Adipocyte (in vitro differentiated cells): ENCODE measurements around the gene FNBP1L.
A peak's percentile ranks its signal among the peaks of the same experiment; 100 is the strongest.

Source experiments
- DNase-seq: peaks from one replicate; pipeline ENCODE4 v3.0.0-alpha.2; 2015; ENCODE audit warnings: low read depth
- H3K27me3 ChIP-seq: replicated peaks from 2 replicates; pipeline ENCODE4 v1.7.0; 2013; ENCODE audit warnings: mild to moderate bottlenecking, low read length, moderate library complexity; ENCODE audit not compliant: control insufficient read depth, insufficient read depth
- H3K36me3 ChIP-seq: 2 replicates; pipeline ENCODE4 v1.7.0; 2013; ENCODE audit warnings: low read length, mild to moderate bottlenecking, moderate library complexity; ENCODE audit not compliant: control insufficient read depth, insufficient read depth, severe bottlenecking
- H3K4me1 ChIP-seq: 2 replicates; pipeline ENCODE4 v1.7.0; 2013; ENCODE audit warnings: mild to moderate bottlenecking, low read length, moderate library complexity; ENCODE audit not compliant: control insufficient read depth, insufficient read depth
- H3K4me3 ChIP-seq: 2 replicates; pipeline ENCODE4 v1.7.0; 2013; ENCODE audit warnings: mild to moderate bottlenecking, low read length, moderate library complexity
- H3K9ac ChIP-seq: 2 replicates; pipeline ENCODE4 v1.7.0; 2013; ENCODE audit warnings: mild to moderate bottlenecking, low read length, moderate library complexity
- H3K9me3 ChIP-seq: 2 replicates; pipeline ENCODE4 v1.7.0; 2013; ENCODE audit warnings: mild to moderate bottlenecking, low read length, moderate library complexity; ENCODE audit not compliant: control insufficient read depth

FNBP1L gene

DNA sequence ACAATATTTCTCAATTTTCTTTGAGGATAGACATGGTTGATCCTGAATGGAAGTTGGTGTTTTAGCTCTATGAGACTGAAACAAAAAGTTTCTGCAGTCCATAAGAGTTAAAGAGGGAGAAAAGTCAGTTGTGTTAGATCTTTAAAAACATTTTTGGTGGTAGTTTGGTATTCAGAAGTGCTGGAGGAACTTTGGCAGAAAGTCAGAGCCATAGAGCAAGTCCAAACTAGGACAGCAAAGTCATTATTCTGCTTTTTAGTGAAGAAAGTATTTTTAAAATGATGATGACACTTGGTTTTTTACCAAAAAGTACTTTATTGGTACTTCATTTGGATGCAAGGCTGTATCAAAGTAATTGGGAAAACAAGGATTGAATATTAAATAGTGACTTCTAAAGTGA, 41.8 kb downstream of the FNBP1L start:
- Histone ChIP-seq H3K9me3 (no peaks in the 10 kb centered on the region), H3K36me3 (no peaks in the 10 kb centered on the region), H3K4me1 (peaks cover 10% of the 10 kb centered on the region), H3K9ac (no peak overlapping the region), H3K27me3 (no peaks in the 10 kb centered on the region), H3K4me3 (no peak overlapping the region)
- DNase-seq, result peak; percentile 56

DNA sequence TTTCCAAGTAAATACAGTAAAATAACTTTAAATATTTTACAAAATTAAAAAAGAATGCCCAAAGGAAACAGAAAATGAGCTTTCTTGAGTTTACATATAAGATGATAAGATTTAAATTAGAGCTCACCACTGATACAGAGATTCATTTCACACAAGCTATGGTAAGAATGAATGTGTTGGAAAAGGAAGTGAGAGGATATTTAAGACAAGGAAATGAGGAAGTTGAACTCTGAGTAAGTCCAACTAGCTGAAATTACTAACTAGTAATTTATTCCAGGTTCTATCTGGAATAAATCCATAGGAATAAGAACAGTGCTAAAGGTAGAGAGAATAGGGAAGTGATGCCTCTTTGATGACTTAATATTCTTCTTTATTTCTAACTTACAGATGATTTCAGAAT, 42.4 kb downstream of the FNBP1L start:
- Histone ChIP-seq H3K9me3 (no peaks in the 10 kb centered on the region), H3K36me3 (no peaks in the 10 kb centered on the region), H3K4me3 (no peak overlapping the region)

GRCh38 chr1:93495911-93496310, 48.0 kb downstream of the FNBP1L start:
- DNase-seq, result no peak
- Histone ChIP-seq H3K4me1 (no peaks in the 10 kb centered on the region), H3K9me3 (no peaks in the 10 kb centered on the region), H3K4me3 (no peak overlapping the region), H3K27me3 (no peaks in the 10 kb centered on the region), H3K36me3 (no peaks in the 10 kb centered on the region), H3K9ac (no peak overlapping the region)

More for the DNA sequence above, 42.4 kb downstream of the FNBP1L start:
- no peaks in the 10 kb centered on the region for H3K27me3 ChIP-seq
- H3K4me1 ChIP-seq, result peaks cover 10% of the 10 kb centered on the region
- no peak for DNase-seq
- H3K9ac ChIP-seq, result no peak overlapping the region

GRCh38 chr1:93496520-93496919, 48.6 kb downstream of the FNBP1L start:
- Histone ChIP-seq H3K4me3 (no peak overlapping the region), H3K27me3 (no peaks in the 10 kb centered on the region), H3K36me3 (no peaks in the 10 kb centered on the region), H3K9me3 (no peaks in the 10 kb centered on the region), H3K4me1 (no peaks in the 10 kb centered on the region), H3K9ac (no peak overlapping the region)
- no peak for DNase-seq

DNA sequence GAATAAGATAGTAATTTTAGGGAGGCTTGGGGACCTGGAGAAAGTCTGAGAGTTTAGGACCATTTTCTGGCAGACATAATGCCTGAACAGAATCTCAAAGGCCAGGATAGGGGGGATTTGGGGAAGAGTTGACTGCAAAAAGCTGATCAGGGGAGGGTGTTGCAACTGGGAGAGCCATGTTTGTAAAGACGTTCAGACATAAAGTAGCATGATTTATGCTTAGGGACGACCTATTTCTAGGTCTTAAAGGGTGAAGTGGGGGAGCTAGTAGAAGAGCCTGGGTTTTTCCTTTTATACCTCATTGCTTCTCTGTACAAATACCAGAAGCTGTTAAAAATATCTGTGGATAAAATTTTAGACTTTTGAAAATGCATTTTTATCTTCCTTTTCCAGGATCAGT, 51.2 kb downstream of the FNBP1L start:
- Histone ChIP-seq H3K36me3 (no peaks in the 10 kb centered on the region), H3K4me3 (no peak overlapping the region)
- DNase-seq, result no peak

DNA sequence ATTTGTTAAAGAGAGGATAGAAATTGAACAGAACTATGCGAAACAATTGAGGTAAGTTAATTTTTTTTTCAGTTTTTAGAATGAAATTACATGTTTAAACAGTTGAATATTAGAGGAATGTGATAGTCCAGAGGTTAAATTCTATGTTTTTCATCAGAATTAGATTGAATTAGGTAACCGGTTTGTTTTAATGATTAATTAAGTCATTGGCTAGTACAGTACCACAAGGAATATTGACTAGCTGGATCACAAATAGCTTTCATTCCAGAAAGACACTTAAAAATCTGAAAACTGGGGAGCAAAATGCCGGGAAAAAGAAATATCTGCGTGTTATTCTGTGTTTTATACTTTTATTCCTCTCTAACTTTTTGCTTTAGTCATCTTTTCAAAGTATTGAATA, 51.6 kb downstream of the FNBP1L start:
- H3K27me3 ChIP-seq, result no peaks in the 10 kb centered on the region
- no peak overlapping the region for H3K4me3 ChIP-seq
- no peaks in the 10 kb centered on the region for H3K36me3 ChIP-seq
- no peak for DNase-seq
- no peaks in the 10 kb centered on the region for H3K9me3 ChIP-seq
- no peaks in the 10 kb centered on the region for H3K4me1 ChIP-seq
- H3K9ac ChIP-seq, result no peak overlapping the region

More for the DNA sequence above, 51.2 kb downstream of the FNBP1L start:
- H3K9ac ChIP-seq, result no peak overlapping the region
- H3K9me3 ChIP-seq, result no peaks in the 10 kb centered on the region
- no peaks in the 10 kb centered on the region for H3K27me3 ChIP-seq
- H3K4me1 ChIP-seq, result no peaks in the 10 kb centered on the region

DNA sequence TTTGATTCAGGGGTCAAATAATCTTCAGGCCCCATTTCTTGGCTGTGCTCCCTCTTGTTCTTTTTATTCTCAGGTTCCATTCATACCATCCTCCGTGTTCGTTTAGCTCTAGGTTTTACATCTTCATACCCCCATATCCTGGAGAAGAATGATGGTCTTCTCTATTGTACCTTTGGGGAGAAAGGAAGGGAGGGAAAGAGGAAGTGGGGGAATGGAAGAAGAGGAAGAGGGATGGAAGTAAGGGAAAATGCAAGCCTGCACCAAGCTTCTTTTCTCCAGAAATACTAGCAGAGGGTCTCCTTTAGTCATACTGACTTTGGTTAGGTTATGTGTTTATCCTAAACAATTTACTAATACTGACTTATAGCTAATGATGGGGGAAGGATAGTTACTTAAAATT, 52.4 kb downstream of the FNBP1L start:
- H3K27me3 ChIP-seq, result no peaks in the 10 kb centered on the region
- DNase-seq, result no peak
- no peaks in the 10 kb centered on the region for H3K4me1 ChIP-seq
- no peak overlapping the region for H3K4me3 ChIP-seq
- H3K9me3 ChIP-seq, result no peaks in the 10 kb centered on the region
- no peak overlapping the region for H3K9ac ChIP-seq
- no peaks in the 10 kb centered on the region for H3K36me3 ChIP-seq

GRCh38 chr1:93501399-93501798, 53.5 kb downstream of the FNBP1L start:
- DNase-seq, result no peak
- H3K27me3 ChIP-seq, result no peaks in the 10 kb centered on the region
- H3K4me1 ChIP-seq, result no peaks in the 10 kb centered on the region
- no peaks in the 10 kb centered on the region for H3K9me3 ChIP-seq
- no peak overlapping the region for H3K4me3 ChIP-seq
- H3K9ac ChIP-seq, result no peak overlapping the region
- H3K36me3 ChIP-seq, result no peaks in the 10 kb centered on the region

- Histone ChIP-seq H3K36me3 (no peaks in the 10 kb centered on the region), H3K4me3 (no peak overlapping the region), H3K4me1 (no peaks in the 10 kb centered on the region), H3K9me3 (no peaks in the 10 kb centered on the region), H3K27me3 (no peaks in the 10 kb centered on the region), H3K9ac (no peak overlapping the region)
- no peak for DNase-seq
Observed at GRCh38 chr1:93501829-93502369, 54.0 kb downstream of the FNBP1L start.

- Histone ChIP-seq H3K9ac (no peak overlapping the region), H3K4me3 (no peak overlapping the region), H3K36me3 (no peaks in the 10 kb centered on the region), H3K4me1 (no peaks in the 10 kb centered on the region), H3K27me3 (no peaks in the 10 kb centered on the region), H3K9me3 (no peaks in the 10 kb centered on the region)
- DNase-seq, result no peak
Observed at GRCh38 chr1:93502571-93502970, 54.7 kb downstream of the FNBP1L start.

DNA sequence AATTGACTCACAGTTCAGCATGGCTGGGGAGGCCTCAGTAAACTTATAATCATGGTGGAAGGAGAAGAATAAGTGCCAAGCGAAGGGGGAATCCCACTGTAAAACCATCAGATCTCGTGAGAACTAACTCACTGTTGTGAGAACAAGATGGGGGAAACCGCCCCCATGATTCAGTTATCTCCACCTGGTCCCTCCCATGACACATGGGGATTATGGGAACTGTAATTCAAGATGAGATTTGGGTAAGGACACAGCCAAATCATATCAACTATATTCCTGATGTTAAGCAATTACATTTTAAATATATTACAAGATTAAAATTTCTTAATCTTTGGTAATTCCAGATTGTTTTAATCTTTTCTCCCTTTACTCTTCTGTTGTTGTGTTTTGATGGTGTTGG, 55.2 kb downstream of the FNBP1L start:
- Histone ChIP-seq H3K27me3 (no peaks in the 10 kb centered on the region), H3K4me1 (no peaks in the 10 kb centered on the region), H3K9me3 (no peaks in the 10 kb centered on the region), H3K4me3 (no peak overlapping the region), H3K9ac (no peak overlapping the region), H3K36me3 (no peaks in the 10 kb centered on the region)
- no peak for DNase-seq

DNA sequence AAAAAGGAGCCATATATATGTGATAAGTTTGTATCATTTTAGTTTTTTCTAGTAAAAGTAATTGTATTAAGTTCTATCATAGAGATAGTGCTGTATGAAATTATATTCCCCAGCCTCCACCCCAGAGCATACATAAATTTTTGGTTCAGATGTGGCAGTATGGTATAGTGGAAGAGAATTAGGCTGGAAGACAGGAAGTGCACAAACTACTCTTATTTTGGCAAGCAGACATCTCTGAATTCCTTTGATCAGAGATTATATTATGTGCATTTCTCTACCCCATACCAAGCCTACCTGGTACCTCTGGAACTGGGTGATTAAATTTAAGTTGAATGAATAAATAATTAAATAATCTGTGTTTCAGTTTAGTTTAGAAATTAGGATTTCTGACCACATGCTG, 55.9 kb downstream of the FNBP1L start:
- no peak for DNase-seq
- Histone ChIP-seq H3K27me3 (no peaks in the 10 kb centered on the region), H3K9ac (no peak overlapping the region), H3K9me3 (no peaks in the 10 kb centered on the region), H3K36me3 (no peaks in the 10 kb centered on the region), H3K4me1 (no peaks in the 10 kb centered on the region), H3K4me3 (no peak overlapping the region)
